Stimulated activated CD4-positive, alpha-beta T cell treated with anti-CD3 and anti-CD28 coated beads, Interleukin-2, amount 100 ng/mL, for 24 hours (primary cell): ENCODE measurements around the gene PTPRN2.

Experiments
- DNase-seq, 2 donors: peaks; one replicate each; pipeline ENCODE4 v3.0.0-alpha.2; 2020

PTPRN2 gene

DNA sequence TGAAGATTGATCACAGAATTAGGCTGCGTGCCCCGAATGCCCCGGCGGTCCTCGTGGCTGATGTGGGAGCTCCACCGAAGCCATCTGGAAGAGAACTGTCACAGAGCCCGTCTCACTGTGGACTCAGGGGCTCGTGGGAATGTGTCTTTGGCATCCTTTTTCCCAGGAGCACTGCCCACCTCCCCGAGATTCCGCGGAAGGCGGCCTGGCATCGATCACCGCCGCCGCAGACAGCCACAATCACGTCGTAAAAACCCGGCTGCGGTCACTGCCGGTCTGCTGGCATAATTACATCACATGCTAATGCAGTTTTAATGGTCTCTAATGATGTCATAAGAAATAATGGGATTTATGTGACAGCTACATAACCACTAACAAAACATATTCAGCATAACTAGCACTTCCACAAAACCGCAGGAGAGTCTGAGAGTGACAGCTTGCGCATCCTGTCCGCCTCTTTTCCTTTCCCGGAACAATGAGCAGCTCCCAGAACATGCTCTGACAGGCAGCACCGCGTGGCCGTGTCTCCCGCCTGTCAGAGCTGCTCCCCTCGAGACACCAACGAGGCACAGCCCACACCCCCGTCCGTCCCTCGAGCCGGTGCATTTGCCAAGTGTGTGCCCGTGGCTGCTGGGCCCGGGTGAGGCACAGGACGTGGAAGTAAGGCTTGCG, 490.0 kb downstream of the PTPRN2 start:
- DNase-seq, result no peak

DNA sequence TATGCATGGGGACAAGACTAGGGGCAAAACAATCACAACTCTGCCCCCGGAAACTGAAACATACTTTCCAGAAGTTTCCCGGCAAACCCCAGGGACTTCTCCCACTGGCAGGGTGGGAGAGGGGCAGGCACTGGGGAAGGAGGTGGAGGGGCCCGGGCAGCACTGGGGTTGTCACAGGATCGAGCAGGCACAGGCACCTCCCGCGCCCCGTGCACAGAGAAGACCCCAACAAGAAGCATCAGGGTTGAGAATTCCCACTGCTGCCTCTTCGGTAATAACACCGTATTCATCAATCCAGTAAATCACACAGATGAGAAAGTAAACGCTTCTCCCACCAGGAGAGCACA, 490.5 kb downstream of the PTPRN2 start:
- no peak for DNase-seq

DNA sequence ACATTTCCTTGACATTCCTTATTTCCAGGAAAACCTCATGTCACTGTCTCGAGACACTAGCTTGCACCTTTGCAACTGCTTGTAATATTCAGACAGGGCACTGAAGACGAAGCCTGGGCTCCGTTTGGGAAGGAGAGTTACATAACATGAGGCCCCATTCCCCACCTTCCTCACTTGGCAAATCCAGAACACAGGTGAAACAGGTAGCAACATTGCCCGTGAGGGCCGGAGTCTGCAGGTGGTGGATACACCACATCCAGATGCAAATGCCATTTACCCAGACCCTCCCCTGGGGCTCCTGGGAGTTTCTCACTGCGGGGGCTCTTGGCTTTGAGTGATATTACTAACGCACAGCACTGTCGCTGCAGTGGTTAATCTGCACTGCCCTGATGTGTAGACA, 491.0 kb downstream of the PTPRN2 start:
- no peak for DNase-seq

DNA sequence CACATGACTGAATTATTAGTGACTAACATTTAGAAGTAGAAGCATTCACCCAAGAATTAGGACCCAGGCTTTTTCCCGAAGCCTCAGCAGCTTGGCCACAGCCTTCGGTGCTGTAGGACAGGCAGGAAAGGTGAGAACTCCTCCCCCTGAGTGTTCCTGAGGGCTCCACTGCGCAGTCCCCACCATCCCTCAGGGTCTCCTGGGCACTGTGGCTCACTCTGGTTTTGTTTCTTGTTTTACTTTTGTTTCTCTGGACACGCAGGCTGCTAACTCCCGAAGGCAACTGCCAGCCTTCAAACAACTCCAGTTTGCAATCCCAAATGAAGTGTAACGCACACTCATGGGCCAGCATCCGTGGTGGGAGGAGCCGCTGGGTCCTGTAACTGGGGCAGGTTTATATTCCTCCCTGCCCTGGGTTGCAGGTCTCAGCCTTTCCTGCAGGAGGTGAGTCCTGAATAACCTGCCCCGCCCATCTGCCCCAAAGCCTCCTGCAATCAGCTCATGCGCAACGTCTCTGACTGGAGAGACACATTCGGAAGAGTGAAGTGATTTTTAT, 492.9 kb downstream of the PTPRN2 start:
- no peak for DNase-seq

DNA sequence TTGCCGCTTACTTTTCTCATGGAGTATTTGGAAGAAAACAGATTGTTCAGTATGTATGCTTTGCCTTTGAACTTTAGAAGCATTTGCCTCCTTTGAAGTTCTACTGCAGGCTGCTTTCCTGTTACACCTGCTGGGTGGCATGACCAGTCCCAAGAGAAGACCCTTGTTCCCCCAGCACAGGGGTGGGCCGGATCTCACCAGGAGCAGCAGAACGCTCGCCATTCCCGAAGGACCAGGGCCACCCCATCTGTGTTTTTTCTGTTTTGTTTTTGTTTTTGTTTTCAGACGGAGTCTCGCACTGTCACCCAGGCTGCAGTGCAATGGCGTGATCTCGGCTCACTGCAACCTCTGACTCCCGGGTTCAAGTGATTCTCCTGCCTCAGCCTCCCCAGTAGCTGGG, 493.6 kb downstream of the PTPRN2 start:
- no peak for DNase-seq

DNA sequence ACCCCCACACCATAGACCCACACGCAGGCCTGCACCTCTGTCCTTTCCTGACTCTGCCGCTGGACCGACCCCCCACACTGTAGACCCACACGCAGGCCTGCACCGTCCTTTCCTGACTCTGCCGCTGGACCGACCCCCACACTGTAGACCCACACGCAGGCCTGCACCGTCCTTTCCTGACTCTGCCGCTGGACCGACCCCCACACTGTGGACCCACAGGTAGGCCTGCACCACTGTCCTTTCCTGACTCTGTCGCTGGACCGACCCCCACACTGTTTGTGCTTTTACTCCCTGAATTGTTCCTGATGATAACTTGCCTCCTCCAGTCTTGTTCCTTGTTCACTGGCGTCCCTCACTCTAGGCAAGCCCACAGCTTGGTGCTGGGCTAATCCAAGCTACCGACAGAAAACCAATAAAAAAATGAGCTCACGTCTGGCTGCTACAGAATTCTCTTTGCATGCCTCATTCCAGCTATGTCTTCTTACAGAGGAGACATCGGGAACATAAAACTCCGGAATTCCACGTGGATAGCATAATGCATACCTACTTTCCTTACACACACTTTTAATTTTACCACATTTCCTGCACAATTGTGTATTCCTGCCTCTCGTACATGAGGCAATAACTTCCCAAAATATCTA, 494.3 kb downstream of the PTPRN2 start:
- DNase-seq, result no peak

DNA sequence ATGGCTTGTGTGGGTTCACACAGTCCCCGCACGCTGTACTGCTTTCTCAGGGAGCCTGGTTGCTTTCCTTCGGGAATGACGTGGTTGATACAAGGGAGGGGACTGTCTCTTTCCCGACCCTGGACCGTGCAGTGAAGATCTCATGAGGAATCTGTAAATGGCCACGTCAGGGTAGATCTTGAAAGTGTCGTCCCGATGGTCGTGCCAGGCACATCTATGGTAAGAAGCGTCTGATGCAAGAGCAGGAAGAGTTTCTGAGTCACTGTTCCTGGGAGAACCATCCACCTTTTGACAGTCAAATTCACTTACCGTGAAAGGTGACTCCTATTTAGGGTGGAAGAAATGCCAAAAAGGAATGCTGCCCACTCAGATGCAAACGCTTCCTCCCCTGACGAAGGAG, 500.4 kb downstream of the PTPRN2 start:
- no peak for DNase-seq

DNA sequence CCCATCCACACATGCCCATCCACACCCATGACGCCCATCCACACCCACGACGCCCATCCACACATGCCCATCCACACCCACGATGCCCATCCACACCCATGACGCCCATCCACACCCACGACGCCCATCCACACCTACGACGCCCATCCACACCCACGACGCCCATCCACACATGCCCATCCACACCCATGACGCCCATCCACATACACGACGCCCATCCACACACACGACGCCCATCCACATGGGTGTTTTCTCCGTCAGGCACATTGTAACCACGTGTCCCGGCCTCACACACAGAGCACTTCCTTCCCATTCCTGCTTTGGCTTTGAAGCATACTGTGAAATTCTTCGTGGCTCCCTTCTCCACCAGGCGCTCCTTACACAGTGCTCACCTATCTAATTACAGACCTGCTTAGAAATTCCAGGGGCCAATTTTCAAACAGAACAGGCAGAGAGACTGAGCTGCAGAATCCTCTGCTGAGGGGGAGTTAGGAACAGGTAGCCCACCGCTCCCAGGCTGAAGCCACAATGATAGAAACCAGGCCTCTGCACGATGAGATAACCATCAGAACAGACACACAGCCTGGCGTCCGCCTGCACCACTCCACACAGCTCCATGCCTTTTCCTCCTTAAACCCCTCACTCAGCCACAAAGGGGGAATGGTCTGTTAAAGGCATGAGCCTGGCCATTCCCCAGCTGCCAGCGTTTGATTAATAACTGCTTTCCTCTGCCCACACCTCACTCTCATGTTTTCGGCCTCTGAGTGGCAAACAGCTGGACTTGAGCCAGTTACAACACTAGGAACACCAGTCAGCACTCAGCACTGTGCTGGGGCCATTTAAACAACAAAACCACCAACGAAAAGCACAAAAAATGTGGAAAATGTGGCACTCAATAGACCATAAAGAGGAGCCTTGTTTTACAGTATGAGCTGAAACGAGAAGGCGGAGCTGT, 501.6 kb downstream of the PTPRN2 start:
- no peak for DNase-seq

DNA sequence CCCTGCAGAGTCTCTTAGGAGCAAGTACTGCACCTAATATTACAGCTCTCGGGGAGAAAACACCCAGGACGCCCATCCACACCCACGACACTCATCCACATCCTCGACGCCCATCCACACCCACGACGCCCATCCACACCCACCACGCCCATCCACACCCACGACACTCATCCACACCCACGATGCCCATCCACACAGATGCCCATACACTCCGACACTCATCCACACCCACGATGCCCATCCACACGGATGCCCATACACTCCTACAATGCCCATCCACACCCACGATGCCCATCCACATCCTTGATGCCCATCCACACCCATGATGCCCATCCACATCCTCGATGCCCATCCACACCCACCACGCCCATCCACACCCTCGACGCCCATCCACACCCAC, 503.1 kb downstream of the PTPRN2 start:
- no peak for DNase-seq

DNA sequence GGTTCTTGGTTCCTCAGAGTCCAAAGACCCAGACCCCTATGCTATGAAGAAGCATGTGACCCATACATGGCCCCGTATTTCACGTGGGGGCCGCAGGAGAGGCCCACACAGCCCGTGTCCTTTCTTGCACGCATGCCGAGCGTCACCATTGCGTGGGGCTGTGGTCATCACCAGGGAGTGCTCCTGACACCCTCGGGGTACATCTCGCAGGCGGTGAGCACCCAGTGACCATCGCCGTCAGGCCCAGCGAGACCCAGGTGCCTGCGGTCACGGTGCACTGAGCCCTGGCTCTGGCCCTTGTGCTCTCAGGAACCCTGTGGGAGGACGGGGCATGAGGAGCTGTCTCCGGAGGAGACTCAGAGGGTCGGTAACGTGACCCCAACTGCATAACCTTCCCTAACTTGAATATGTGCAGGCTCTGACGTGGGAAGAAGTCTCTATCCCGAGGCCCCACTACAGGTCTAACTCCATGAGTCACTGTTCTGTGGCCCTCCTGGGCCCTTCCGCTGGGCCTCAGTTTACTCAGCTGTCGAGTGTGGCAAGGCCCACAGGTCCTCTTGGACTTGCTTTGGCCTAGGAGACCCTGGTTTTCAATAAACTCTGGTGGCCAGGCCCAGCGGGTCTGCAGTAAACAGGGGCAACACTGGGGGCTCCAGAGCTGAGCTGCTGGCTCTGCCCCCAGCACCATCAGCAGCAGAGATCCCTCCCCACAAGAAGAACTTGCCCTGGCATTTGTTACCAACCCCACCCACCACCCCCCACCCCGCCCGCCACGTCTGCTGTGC, 503.9 kb downstream of the PTPRN2 start:
- DNase-seq, result no peak

DNA sequence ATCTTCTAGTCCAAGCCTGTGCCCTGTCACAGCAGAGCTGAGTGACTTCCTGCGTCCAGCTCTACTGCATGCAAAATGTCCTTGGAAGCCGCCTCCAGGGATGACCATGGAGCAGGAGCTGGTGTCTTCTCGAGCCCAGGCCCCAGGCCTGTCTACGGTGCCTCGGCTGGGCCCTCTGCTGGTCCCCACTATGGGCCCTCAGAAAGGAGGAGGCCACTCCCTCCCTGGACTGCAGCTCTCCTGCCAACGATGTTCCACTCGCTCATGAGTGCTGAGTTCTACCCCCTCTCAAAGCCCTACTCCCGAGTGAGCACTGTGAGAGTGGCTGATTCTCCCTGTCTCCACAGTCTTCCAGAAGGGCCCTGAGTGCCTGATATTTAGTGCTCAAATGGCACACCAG, 504.9 kb downstream of the PTPRN2 start:
- DNase-seq, result no peak

DNA sequence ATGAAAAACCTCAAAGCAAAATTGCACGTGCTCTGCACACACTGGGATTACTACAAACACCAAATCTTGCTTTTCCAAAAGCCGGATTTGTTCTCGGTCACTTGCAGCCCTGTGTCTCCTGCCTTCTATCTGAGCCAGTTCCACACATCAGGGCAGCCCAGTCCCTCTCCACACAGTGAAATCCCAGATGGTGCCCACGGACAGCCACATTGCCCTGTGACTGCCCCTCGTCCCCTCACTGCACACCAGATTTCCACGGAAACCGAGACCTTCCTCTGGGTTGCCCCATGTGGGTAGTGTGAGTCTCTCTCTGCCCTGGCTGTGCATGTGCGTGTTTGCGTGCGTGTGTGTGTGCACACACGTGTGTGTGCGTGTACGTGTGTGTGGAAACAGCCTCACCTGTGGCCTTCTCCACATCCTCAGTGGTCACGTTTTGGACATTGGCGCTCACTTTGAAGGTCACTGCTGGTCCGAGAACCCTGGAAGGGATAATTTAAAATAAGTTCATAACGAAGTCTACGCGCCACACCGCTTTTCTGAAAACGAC, 506.7 kb downstream of the PTPRN2 start:
- no peak for DNase-seq

DNA sequence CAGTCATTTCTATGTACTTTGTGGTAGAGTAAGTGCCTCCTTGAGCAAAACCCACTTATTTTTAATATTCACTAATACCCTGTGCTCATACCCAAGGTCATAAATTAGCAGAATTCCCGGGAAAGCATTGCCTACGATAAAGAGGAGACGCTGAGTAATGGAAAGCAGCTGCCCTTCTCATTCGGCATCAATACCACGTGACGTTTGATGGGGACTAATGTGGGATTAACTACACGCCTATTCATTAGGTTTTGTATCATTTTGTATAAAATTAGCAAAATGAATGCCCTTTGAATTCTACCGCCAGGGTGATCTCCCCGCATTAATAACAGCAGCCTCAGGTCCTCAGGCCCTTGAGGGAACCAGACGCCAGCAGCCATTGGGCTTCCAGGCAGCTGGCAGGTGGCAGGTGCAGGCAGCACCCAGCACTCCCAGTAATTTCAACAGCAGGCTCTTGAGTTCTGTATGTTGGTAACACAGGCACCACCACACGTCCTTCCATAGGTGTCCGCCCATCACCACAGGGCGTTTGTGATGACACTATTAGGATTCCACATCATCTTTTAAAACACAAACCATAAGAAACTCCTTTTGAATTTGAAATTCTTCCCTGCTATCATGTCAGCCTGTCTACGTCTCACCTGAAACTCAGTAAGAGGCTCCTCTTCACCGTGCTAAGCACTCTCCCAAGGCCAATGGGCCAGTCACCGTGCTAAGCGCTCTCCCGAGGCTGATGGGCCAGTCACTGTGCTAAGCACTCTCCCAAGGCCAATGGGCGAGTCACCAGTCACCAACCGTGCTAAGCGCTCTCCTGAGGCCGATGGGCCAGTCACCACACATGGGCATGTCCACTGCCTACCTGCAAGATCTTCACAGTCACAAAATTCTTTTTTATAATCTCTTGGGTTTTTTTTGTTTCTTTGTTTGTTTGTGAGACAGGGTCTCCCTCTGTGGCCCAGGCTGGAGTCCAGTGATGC, 509.4 kb downstream of the PTPRN2 start:
- no peak for DNase-seq

DNA sequence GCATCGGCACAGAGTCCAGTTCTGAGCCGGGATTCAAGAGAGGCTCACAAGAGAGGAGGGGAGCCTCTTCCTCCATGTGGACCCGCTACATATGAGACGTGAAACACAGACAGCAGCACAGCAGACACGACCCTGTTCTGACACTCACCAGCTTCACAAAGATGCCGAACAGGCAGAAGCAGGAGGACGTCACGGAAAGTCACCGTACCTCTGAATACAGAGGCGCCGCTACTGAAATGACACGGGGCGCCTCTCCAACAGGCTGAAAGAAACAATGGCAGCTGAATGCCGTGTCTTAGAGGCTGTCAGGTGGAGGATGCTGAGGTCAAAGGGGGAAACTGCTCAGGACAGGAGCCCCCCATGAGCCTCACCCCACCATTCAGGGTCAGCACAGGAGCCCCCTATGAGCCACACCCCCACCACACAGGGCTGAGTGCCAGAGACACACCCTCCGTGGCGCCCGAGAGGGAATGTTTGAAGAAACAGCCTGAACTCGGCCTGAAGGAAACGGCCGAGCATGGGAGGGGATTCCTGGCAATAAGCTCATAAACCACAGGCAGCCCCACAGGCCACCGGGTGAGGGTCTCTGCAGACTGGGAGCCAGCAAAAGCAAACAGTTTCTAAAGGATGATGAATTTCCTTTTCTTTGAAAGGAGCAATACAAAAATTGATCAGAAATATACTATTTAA, 510.3 kb downstream of the PTPRN2 start:
- DNase-seq, result no peak

DNA sequence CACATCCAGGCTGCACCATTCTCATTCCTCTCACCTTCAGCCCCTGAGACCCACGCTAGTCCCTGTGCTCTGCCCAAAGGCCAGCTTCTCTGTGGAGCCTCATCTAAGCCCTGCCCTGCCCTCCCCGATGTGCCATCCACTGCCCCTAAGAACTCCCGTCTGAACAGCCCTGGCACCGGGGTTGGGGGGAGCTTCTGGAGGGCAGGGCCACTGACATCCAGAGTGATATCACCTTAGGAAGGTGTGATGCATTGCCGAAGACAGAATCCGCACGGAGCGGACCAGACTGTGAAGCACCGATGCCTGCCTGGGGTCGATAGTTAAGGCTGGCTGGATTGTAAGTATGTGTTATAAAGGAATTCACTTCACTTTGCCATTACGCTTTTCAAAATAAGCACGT, 511.0 kb downstream of the PTPRN2 start:
- no peak for DNase-seq

DNA sequence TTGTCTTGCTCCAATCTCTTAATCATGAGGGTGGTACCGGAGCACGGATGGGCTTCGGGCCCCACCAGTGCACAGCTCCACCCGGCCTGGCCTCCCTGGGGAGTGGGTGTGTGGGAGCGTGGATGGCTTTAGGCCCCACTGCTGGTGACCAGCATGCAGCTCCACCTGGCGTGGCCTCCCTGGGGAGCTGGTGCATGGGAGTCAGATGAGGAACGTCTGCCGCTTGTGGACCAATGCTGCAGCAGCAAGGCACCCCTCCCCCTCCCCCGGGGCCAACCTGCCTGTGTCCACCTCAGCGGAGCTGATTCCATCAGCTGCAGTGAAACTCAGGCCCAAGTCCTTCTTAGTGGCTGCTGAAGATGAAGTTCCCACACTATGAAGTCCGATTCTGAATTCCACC, 511.4 kb downstream of the PTPRN2 start:
- no peak for DNase-seq

DNA sequence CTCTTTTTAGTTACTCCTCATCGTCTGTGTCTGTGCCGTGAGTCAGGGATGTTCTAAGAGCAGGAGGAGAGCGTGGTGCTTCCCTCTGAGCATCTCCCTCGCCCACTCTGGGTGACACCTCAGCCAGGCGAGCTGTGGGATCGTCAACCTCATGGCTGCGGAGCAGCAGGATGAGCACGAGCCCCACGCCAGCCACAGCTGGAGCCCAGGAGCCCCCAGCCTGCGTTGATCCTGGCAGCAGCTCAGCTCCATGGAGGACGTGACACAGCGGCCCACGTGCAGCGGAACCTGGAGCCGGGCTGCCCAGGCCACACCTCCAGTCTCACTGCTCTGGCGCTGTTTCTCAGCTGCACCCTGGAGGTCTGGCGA, 512.0 kb downstream of the PTPRN2 start:
- DNase-seq, result no peak

DNA sequence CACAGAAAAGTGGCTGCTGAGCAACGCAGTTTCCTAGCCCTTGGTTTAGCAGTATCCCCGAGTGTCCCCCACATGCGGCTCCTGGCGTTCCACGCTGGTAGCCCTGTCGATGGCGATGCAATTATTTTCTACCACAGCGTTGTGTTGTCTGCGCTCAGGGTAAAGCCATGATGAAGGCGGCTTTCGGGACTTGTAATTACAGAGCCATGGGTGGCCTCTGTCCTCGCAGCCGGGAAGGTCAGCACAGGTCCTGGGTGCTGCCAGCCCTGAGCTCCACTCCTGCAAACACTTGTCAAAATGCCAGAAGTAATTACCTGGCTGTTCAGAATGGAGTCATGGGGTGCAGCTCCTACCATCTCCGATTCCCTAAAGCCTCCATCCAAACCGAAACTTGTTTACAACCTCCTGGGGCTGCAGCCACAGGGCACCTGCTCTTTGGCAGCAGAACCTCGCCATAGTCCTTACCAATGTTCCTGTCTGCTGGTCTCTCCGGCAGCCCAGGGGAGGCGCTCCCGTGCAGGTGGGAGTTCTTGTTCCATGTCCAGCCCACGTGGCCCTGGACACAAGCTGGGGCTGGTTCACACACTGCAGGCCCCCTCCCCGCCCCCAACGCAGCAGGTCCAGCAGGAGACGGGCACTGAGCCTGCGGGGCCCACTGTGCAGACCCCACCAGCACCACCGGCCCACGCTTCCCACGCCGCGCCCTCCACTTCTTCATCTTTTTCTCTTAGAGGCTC, 512.6 kb downstream of the PTPRN2 start:
- no peak for DNase-seq

DNA sequence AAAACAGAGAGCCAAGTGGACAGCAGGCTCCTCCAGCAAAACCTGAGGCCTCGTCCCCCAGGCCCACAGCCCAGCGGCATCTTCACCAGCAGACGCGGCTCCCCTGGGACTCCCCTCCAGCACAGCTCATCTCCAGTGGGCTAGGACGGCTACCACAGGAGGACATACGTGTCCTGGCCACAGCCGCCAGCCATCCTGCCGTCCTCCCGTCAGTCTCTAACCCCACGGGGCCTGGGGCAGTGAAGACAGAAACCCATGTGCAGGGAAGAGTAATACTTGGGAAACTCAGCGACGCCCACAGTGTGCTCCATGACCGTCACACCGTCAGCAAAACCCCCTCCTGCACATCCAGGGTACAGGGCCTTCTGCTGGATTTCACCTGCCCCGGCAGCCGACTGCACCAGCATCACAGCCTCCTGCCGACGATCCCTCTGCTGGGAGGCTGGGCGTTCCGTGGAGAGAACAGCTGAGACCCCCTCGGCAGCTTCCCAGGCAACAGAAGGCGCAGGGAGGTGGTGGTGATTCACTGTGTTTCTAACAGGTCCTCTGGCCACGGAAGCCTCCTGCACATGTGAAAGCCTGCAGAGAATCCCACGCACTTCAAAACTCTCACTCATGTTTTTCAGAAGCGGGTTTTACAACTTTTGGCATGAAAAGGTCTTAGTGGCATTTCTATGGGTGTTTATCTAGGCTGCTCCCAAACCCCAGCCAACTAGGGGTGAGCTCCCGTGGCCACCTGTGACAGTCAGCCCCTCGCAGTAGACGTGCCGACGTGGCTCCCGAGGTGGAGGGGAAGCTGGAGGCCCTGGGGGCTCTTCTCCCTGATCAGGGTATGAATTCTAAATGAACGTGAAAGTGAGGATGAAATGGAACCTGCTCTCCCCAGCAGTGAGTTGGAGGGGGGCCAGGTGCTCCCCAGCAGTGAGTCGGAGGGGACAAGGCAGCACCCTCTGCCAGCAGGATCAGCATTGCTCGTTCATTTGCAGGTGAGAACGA, 513.5 kb downstream of the PTPRN2 start:
- no peak for DNase-seq
